Measurements from ENCODE around the gene SEMA6A. TPM values are rescaled to one million over a fixed set of nuclear protein-coding genes. Genes with fewer than 3 reads are reported as not detected.

The SEMA6A gene
- total and polyA plus RNA-seq, 12 donors = 2.9 to 11.3 (median 7.8) TPM

- H3K27me3 ChIP-seq = peaks cover 0 to 67% (median 18%) of the 10 kb centered on the region in 7 donors
- 5 to 7% methylated on average over 44 of the region's 44 CpGs for WGBS, 2 donors
- intact Hi-C loops (cut with DNase I) = loop anchor here in 8 of 10 donors (1.0 to 10.0 kb wide), 5 partner anchors 51 to 441 kb away; no protein-coding TSS in a partner anchor
Measured at GRCh38 chr5:116576053-116576713, 1.6 kb upstream of the SEMA6A start.

GRCh38 chr5:116575326-116576052 is 866 bp upstream of the SEMA6A start:
- Histone ChIP-seq H3K36me3 (no peaks in the 10 kb centered on the region), H3K9me3 (no peaks in the 10 kb centered on the region), H3K4me1 (peaks cover 0 to 55% (median 38%) of the 10 kb centered on the region in 9 donors), H3K4me3 (peak overlapping the region; percentile 54 to 85 (median 72)), H3K27me3 (peaks cover 0 to 72% (median 18%) of the 10 kb centered on the region in 7 donors), H3K27ac (peak overlapping the region in 9 of 10 donors; percentile 59 to 91 (median 82))
- WGBS, 2 donors = 0 to 1% methylated on average over 33 of the region's 33 CpGs
- intact Hi-C loops (cut with DNase I) = loop anchor here in 9 of 10 donors (1.0 to 10.0 kb wide), 6 partner anchors 52 to 441 kb away; no protein-coding TSS in a partner anchor
- ATAC-seq (peak in 4 of 8 donors; percentile 17 to 49 (median 34)), DNase-seq (peak; percentile 16)
- TF ChIP-seq CTCF (IDR thresholded peaks at IDR 0.05) = no peak

More at GRCh38 chr5:116576053-116576713, 1.6 kb upstream of the SEMA6A start:
- Histone ChIP-seq H3K9me3 (no peaks in the 10 kb centered on the region), H3K36me3 (no peaks in the 10 kb centered on the region), H3K4me1 (peaks cover 0 to 48% (median 38%) of the 10 kb centered on the region in 9 donors), H3K27ac (peak overlapping the region in 9 of 10 donors; percentile 59 to 91 (median 82)), H3K4me3 (peak overlapping the region; percentile 54 to 85 (median 72))
- ATAC-seq (peak; percentile 40 to 79 (median 66)), DNase-seq (peak; percentile 48 to 66)
- peak; percentile 69 to 92 (median 85) for TF ChIP-seq CTCF (IDR thresholded peaks at IDR 0.05)

GRCh38 chr5:116573702-116574366 is 789 bp downstream of the SEMA6A start:
- Histone ChIP-seq H3K36me3 (no peaks in the 10 kb centered on the region), H3K9me3 (no peaks in the 10 kb centered on the region), H3K4me3 (peak overlapping the region; percentile 54 to 85 (median 72)), H3K27ac (peak overlapping the region; percentile 51 to 91 (median 80)), H3K27me3 (peaks cover 0 to 86% (median 23%) of the 10 kb centered on the region in 7 donors), H3K4me1 (peaks cover 0 to 69% (median 38%) of the 10 kb centered on the region in 9 donors)
- ATAC-seq (peak in 2 of 8 donors; percentile 4 to 11), DNase-seq (peak; percentile 9 to 29)
- 1% methylated on average over 61 of the region's 61 CpGs for WGBS, 2 donors
- TF ChIP-seq CTCF (IDR thresholded peaks at IDR 0.05) = peak in 1 of 9 donors; percentile 4
- intact Hi-C loops (cut with DNase I) = loop anchor here in 4 of 10 donors (2.0 to 10.0 kb wide), 3 partner anchors 375 to 439 kb away; no protein-coding TSS in a partner anchor
